Liver (tissue), 9 donors: Measurements from ENCODE around the gene UAP1. TPM values are rescaled to one million over a fixed set of nuclear protein-coding genes. Genes with fewer than 3 reads are reported as not detected.

Source experiments
- DNase-seq: peaks from one replicate; pipeline ENCODE4 v3.0.0-alpha.2; 2017; ENCODE audit warnings: low spot score
- H3K27ac ChIP-seq, 2 donors: one replicate each; pipeline ENCODE4 v1.7.0; 2013; ENCODE audit warnings: inconsistent platforms in 2 of 2, low read length in 2 of 2, control low read depth in 1 of 2, low read depth in 1 of 2, mild to moderate bottlenecking in 1 of 2
- H3K27me3 ChIP-seq, 4 donors: one replicate each; pipeline versions ENCODE4 v1.6.1 to v1.7.0; 2013; ENCODE audit warnings: low read length in 3 of 4, inconsistent platforms in 1 of 4, mild to moderate bottlenecking in 1 of 4, moderate library complexity in 1 of 4; ENCODE audit not compliant: control insufficient read depth in 4 of 4, insufficient read depth in 4 of 4
- H3K36me3 ChIP-seq, 4 donors: one replicate each; pipeline versions ENCODE4 v1.6.1 to v1.7.0; 2013; ENCODE audit warnings: low read length in 3 of 4, mild to moderate bottlenecking in 3 of 4, low read depth in 1 of 4, moderate library complexity in 1 of 4; ENCODE audit not compliant: control insufficient read depth in 4 of 4, insufficient read depth in 3 of 4
- H3K4me1 ChIP-seq, 4 donors: one replicate each; pipeline versions ENCODE4 v1.6.1 to v1.7.0; 2013; ENCODE audit warnings: low read length in 3 of 4, mild to moderate bottlenecking in 3 of 4, moderate library complexity in 1 of 4; ENCODE audit not compliant: control insufficient read depth in 4 of 4, insufficient read depth in 4 of 4
- H3K4me3 ChIP-seq, 3 donors: one replicate each; pipeline versions ENCODE4 v1.6.1 to v1.7.0; 2013; ENCODE audit warnings: low read length in 3 of 3, control low read depth in 1 of 3, low read depth in 1 of 3, mild to moderate bottlenecking in 1 of 3
- H3K9ac ChIP-seq, 2 donors: one replicate each; pipeline ENCODE4 v1.7.0; 2013; ENCODE audit warnings: low read length in 2 of 2, mild to moderate bottlenecking in 2 of 2, moderate library complexity in 2 of 2, control low read depth in 1 of 2, low read depth in 1 of 2
- H3K9me3 ChIP-seq, 4 donors: one replicate each; pipeline versions ENCODE4 v1.6.1 to v1.7.0; 2013; ENCODE audit warnings: low read length in 3 of 4; ENCODE audit not compliant: control insufficient read depth in 4 of 4
- EGR1 ChIP-seq, 2 donors: IDR thresholded peaks; 2 replicates each; pipeline ENCODE4 v1.6.1; 2016 to 2018; ENCODE audit warnings: antibody characterized with exemption in 2 of 2, low read depth in 2 of 2
- FOXA1 ChIP-seq: IDR thresholded peaks from 2 replicates; pipeline ENCODE4 v1.6.1; 2016; ENCODE audit warnings: antibody characterized with exemption
- FOXA2 ChIP-seq: IDR thresholded peaks from 2 replicates; pipeline ENCODE4 v1.6.1; 2016; ENCODE audit warnings: antibody characterized with exemption
- GABPA ChIP-seq, 2 donors: IDR thresholded peaks in 1 of 2; conservative IDR thresholded peaks in 1 of 2; 2 replicates each; pipeline ENCODE4 v1.6.1; 2016; ENCODE audit warnings: antibody characterized with exemption in 2 of 2, mild to moderate bottlenecking in 1 of 2, moderate library complexity in 1 of 2
- HNF4A ChIP-seq, 2 donors: conservative IDR thresholded peaks; 2 replicates each; pipeline ENCODE4 v1.6.1; 2016; ENCODE audit warnings: antibody characterized with exemption in 2 of 2, mild to moderate bottlenecking in 2 of 2
- HNF4G ChIP-seq: IDR thresholded peaks from 2 replicates; pipeline ENCODE4 v1.6.1; 2016; ENCODE audit warnings: antibody characterized with exemption
- JUND ChIP-seq, 2 donors: IDR thresholded peaks; 2 replicates each; pipeline ENCODE4 v1.6.1; 2016; ENCODE audit warnings: antibody characterized with exemption in 2 of 2
- NR2F2 ChIP-seq: IDR thresholded peaks from 2 replicates; pipeline ENCODE4 v1.6.1; 2016; ENCODE audit warnings: antibody characterized with exemption
- RAD21 ChIP-seq, 2 donors: IDR thresholded peaks; 2 replicates each; pipeline ENCODE4 v1.6.1; 2016; ENCODE audit warnings: antibody characterized with exemption in 2 of 2, mild to moderate bottlenecking in 2 of 2
- RXRA ChIP-seq, 2 donors: IDR thresholded peaks; 2 replicates each; pipeline ENCODE4 v1.6.1; 2017 to 2018; ENCODE audit warnings: antibody characterized with exemption in 2 of 2, mild to moderate bottlenecking in 1 of 2
- SP1 ChIP-seq: IDR thresholded peaks from 2 replicates; pipeline ENCODE4 v1.6.1; 2018; ENCODE audit warnings: antibody characterized with exemption, mild to moderate bottlenecking
- TAF1 ChIP-seq: conservative IDR thresholded peaks from 2 replicates; pipeline ENCODE4 v1.6.1; 2016; ENCODE audit warnings: antibody characterized with exemption, mild to moderate bottlenecking
- YY1 ChIP-seq: IDR thresholded peaks from 2 replicates; pipeline ENCODE4 v1.6.1; 2016; ENCODE audit warnings: antibody characterized with exemption, mild to moderate bottlenecking
- WGBS: extraction: QIAGEN DNeasy Blood & Tissue Kit; methylation state at CpG from one replicate; pipeline ENCODE4 v1.1.7; 2013; 5-methylcytosine and 5-hydroxymethylcytosine counted together
- polyA plus RNA-seq, 2 donors: library from polyadenylated mRNA; stranded (reverse) in 1 of 2; unstranded in 1 of 2; fragments of 200-250 nt in 1 of 2; fragments of >200 nt in 1 of 2; fragmentation: Nextera tagmentation in 1 of 2; extraction: Ambion mirVana in 1 of 2; gene quantifications; one replicate each; pipeline versions ENCODE4 v1.2.1 to v1.2.3, GENCODE V29; 2013 to 2015
- total RNA-seq, 2 donors: library from RNA; depleted of rRNA; stranded (reverse); fragments of >200 nt; gene quantifications; one replicate each; pipeline ENCODE4 v1.2.3, GENCODE V29; 2014
- TF ChIP-seq, protein P1 (sequence below): IDR thresholded peaks from 2 replicates; pipeline ENCODE4 v1.6.1; 2016; ENCODE audit warnings: antibody characterized with exemption
- TF ChIP-seq, protein P2 (sequence below): IDR thresholded peaks from 2 replicates; pipeline ENCODE4 v1.6.1; 2016; ENCODE audit warnings: antibody characterized with exemption
- TF ChIP-seq, protein P3 (sequence below): fragments of 150-350 bp; IDR thresholded peaks from 2 replicates; pipeline ENCODE4 v1.5.1; 2017; ENCODE audit warnings: improper control_type of control experiment, low read depth, low read length; ENCODE audit not compliant: missing input control
- donor health status: healthy.
- donor health status: healthy.
- donor health status: healthy.
- donor health status: healthy.
- donor health status: healthy.

The UAP1 gene
- total and polyA plus RNA-seq, 4 donors = 28.9 to 120 (median 51.7) TPM

DNA sequence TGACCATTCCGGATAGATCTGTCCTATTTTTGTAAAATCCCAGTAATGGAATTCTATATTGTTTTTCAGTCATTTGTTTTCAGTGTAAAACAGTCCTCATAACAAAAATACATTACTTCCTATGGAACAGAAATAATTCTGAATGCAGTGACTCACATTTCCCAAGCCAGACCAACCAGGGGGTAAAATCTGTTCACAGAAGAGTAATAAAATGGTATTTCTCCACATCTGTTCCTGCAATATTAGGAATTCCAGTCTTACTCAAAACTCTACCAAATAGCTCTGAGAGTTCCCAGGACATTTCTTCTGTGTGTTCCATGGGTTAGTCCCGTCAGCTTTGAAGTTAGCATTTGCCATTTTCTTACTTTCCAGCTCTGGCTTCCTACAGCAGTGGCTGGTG is 68.1 kb downstream of the UAP1 start:
- 69% methylated on average over 2 of the region's 2 CpGs for WGBS
- TF ChIP-seq RAD21 (IDR thresholded peaks at IDR 0.05) (no peak), RXRA (IDR thresholded peaks at IDR 0.05) (no peak), SP1 (no peak), TAF1 (no peak), FOXA2 (no peak), HNF4G (no peak), HNF4A (conservative IDR thresholded peaks at IDR 0.05) (no peak), GABPA (IDR thresholded peaks at IDR 0.05 in 1 of 2, conservative IDR thresholded peaks at IDR 0.05 in 1 of 2) (no peak), FOXA1 (no peak), EGR1 (IDR thresholded peaks at IDR 0.05; ENCODE audit: low read depth in 2 of 2) (no peak), NR2F2 (no peak)
- TF ChIP-seq, protein P1, sequence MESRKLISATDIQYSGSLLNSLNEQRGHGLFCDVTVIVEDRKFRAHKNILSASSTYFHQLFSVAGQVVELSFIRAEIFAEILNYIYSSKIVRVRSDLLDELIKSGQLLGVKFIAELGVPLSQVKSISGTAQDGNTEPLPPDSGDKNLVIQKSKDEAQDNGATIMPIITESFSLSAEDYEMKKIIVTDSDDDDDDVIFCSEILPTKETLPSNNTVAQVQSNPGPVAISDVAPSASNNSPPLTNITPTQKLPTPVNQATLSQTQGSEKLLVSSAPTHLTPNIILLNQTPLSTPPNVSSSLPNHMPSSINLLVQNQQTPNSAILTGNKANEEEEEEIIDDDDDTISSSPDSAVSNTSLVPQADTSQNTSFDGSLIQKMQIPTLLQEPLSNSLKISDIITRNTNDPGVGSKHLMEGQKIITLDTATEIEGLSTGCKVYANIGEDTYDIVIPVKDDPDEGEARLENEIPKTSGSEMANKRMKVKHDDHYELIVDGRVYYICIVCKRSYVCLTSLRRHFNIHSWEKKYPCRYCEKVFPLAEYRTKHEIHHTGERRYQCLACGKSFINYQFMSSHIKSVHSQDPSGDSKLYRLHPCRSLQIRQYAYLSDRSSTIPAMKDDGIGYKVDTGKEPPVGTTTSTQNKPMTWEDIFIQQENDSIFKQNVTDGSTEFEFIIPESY = no peak
- no peak overlapping the region for H3K4me3 ChIP-seq
- no peak overlapping the region for H3K27ac ChIP-seq
- no peak overlapping the region for H3K9ac ChIP-seq
- H3K4me1 ChIP-seq = no peaks in the 10 kb centered on the region
- no peak for DNase-seq
- H3K27me3 ChIP-seq = no peaks in the 10 kb centered on the region
- no peaks in the 10 kb centered on the region for H3K9me3 ChIP-seq
- H3K36me3 ChIP-seq = no peaks in the 10 kb centered on the region

DNA sequence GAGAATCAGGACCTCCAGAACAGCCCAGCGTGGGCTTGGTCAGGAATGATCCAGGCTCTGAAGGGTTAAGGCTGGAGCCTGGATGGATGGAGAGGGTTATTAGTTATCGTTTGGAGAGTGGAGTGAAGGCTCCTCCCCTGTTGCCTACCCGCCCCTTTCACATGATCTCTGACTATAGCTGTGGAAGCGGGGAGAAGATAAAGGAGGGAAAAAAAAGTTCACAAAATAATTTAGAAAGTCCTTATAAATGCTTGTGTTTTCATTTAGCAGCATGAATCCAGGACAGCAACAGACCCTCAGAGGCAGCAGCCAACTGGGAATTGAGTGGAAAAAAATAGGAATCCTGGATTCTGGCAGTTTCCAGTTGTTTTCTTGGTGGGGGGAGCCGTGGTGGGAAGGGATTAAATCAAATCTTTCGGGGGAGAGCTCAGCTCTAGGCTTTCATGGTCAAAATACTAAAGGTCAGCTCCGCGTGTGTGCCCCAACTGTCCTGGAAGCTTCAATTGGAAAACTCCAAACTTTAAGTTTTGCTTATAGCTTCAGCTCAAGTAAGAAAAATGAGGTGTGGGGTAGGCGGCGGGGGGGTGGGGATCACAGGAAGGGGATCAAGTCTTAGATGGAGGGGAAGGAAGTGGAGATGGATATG is 70.1 kb downstream of the UAP1 start:
- no peak overlapping the region for H3K9ac ChIP-seq
- no peaks in the 10 kb centered on the region for H3K4me1 ChIP-seq
- no peaks in the 10 kb centered on the region for H3K9me3 ChIP-seq
- H3K27ac ChIP-seq = peak overlapping the region; percentile 53 to 73
- TF ChIP-seq, protein P2, sequence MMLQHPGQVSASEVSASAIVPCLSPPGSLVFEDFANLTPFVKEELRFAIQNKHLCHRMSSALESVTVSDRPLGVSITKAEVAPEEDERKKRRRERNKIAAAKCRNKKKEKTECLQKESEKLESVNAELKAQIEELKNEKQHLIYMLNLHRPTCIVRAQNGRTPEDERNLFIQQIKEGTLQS = no peak
- TF ChIP-seq JUND (IDR thresholded peaks at IDR 0.05) = no peak
- no peak for TF ChIP-seq RAD21 (IDR thresholded peaks at IDR 0.05)
- TF ChIP-seq YY1 = no peak
- TF ChIP-seq, protein P1 = no peak
- TF ChIP-seq FOXA1 = no peak
- TF ChIP-seq FOXA2 = no peak
- TF ChIP-seq, protein P3, sequence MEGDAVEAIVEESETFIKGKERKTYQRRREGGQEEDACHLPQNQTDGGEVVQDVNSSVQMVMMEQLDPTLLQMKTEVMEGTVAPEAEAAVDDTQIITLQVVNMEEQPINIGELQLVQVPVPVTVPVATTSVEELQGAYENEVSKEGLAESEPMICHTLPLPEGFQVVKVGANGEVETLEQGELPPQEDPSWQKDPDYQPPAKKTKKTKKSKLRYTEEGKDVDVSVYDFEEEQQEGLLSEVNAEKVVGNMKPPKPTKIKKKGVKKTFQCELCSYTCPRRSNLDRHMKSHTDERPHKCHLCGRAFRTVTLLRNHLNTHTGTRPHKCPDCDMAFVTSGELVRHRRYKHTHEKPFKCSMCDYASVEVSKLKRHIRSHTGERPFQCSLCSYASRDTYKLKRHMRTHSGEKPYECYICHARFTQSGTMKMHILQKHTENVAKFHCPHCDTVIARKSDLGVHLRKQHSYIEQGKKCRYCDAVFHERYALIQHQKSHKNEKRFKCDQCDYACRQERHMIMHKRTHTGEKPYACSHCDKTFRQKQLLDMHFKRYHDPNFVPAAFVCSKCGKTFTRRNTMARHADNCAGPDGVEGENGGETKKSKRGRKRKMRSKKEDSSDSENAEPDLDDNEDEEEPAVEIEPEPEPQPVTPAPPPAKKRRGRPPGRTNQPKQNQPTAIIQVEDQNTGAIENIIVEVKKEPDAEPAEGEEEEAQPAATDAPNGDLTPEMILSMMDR = no peak
- DNase-seq = no peak
- H3K36me3 ChIP-seq = no peaks in the 10 kb centered on the region
- no peaks in the 10 kb centered on the region for H3K27me3 ChIP-seq
- peak overlapping the region in 1 of 3 donors; percentile 22 for H3K4me3 ChIP-seq
- WGBS = 61% methylated on average over 10 of the region's 10 CpGs
